OCI-LY7 (cell line): Measurements from ENCODE around the gene PDIA2.

ENCODE experiments used
- EZH2phosphoT487 ChIP-seq: fragments of 200-600 bp; sonication (generic); IDR thresholded peaks from 2 replicates; pipeline ENCODE4 v1.6.1; 2018; ENCODE audit warnings: low read depth, borderline replicate concordance, mild to moderate bottlenecking, mixed run types, antibody characterized with exemption, low read length, moderate library complexity, mixed read lengths
- TF ChIP-seq, protein P1 (sequence below): fragments of 200-600 bp; sonication (generic); conservative IDR thresholded peaks from 2 replicates; pipeline ENCODE4 v1.5.1; 2014; ENCODE audit warnings: mild to moderate bottlenecking, antibody characterized with exemption, low read length, moderate library complexity, mixed read lengths

DNA sequence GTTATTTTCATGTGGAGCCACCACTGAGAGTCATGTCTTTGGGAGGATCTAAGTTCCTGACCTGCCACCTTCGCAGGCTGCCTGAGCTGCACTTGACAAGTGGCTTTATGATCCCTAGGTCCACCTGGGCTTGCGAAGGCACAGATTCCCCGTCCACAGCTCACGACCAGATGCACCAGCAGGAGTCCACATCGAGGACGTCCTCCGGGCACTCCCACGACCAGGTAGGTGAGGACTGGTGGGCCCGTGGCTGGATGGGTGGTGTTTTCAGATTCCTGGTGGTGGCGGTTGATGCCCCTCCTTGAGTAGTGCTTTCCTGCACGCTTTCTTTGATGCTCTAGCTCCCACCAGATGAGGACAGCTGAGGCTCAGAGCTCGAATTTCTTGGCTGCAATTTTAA lies 33.5 kb upstream of the PDIA2 start:
- TF ChIP-seq, protein P1, sequence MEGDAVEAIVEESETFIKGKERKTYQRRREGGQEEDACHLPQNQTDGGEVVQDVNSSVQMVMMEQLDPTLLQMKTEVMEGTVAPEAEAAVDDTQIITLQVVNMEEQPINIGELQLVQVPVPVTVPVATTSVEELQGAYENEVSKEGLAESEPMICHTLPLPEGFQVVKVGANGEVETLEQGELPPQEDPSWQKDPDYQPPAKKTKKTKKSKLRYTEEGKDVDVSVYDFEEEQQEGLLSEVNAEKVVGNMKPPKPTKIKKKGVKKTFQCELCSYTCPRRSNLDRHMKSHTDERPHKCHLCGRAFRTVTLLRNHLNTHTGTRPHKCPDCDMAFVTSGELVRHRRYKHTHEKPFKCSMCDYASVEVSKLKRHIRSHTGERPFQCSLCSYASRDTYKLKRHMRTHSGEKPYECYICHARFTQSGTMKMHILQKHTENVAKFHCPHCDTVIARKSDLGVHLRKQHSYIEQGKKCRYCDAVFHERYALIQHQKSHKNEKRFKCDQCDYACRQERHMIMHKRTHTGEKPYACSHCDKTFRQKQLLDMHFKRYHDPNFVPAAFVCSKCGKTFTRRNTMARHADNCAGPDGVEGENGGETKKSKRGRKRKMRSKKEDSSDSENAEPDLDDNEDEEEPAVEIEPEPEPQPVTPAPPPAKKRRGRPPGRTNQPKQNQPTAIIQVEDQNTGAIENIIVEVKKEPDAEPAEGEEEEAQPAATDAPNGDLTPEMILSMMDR: no peak
- no peak for TF ChIP-seq EZH2phosphoT487
